Measurements from ENCODE around the gene LPP.

The LPP gene

DNA sequence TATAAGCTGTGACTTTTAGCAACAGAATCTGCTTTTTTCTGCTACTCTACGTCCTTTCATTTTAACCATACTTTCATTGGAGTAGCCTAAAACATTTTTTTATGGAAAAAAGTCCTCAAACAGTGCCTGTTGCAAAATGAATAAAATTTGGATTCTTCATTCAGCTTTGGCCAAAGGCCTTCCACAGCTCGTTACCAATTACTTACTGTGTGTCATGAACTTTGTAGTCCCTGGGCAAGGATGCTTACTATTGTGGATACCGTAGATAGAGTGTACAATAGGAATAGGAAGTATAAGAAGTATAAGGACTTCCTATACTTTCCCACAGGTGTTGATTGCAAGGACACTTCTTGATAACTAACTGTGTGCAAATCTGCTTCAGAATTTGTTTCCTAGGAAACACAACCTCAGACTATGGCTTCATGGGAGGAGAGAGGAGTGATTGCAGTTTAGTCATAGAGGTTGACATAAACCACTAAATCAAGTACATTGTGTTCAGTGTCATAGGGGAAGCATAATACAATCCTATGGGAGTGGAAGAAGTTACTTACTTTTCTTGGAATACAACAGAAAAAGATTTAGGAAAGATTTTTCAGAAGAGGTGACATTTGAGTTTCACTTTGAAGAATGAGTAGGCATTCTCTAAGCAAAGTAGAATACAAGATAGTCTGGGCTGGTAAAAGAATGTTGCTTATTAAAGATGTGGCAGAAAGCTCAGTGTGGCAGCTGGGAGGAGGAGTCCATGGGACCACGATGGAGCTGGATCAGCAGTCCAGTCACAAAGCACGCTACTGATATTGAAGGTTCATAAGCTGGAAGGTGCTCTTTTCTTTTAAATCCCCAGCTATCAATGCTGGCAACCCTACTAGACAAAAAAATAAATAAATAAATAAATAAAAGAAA lies 708.1 kb downstream of the LPP start:
- no peak for DNase-seq

DNA sequence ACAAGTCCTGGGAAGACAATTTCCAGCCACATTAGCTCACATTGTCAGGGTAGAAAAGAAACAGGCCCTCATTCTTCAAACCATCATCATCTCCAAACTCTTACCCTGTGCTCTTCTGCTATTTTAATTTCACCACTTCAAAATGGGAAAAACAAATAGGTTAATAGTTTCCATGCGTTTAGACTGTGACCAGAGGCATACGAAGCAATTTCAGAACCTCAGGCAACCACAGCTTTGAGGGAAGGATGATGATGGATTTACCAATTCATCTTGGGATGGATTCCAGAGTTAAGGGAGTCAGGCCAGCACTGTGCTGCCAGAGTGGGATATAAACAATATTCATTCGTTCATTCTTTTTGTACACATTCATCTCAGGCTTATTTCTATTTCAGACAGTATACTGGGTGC lies 710.0 kb downstream of the LPP start:
- DNase-seq = no peak

DNA sequence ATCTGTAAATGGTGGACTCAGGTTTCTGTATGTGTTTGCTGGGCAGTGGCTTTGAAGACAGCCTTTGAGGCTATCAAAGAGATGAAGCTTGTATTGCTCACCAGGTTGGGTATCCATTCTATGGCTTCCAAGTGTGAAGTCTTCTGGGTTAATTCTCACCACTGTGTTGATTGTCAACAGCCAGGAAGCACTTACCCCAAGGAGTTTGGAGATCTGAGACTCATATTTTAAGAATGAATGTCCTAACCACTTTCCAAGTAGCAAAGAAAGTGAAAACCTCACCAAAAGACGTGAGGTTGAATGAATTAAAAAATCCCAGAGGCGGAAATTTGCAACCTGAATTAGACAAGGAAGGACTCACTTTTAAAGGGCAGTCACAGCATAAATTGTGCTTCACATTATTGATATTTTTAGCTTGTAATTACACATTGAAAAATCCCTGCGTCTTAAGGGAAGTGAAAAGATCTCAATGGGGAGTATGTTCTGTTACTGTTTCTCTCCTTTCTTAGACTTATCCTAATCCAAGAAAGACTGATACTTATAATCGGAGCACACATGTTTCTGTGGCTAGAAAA lies 713.8 kb downstream of the LPP start:
- DNase-seq = no peak

DNA sequence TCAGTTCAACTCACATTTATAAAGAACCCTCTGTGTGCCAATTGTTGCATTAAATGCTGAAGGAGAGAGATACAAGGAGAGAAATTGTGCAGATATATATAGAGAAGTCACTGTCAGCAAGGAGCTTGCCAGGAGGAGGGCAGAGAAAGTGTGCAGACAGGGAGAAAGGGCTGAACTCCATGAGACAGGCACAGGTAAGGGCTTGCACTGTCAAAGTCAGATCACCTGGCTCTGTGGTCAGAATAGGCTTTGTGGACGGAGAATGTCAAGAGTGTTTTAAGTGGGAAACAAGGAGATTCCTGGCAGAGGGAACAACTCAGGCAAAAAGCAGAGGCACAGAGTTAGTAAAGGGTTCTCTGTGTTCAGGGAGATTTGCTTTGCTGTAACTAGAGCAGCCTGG lies 714.8 kb downstream of the LPP start:
- DNase-seq = no peak

DNA sequence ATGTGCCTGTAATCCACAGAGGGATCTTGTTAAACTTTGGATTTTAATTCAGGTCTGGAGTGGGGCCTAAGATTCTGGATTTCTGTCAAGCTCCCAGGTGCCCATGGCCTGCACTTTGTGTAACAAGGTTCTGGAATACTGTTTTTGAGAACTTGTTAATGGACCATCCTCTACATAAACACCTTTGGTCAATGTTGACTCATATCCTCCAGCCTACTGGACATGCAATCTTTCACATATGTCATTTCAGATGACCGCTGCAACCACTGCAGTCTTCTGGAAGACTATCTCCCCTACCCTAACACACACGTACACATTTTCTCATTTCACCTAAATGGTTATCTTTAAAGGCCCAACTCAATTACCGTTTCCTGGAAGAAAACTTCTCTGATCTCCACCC lies 715.7 kb downstream of the LPP start:
- no peak for DNase-seq

DNA sequence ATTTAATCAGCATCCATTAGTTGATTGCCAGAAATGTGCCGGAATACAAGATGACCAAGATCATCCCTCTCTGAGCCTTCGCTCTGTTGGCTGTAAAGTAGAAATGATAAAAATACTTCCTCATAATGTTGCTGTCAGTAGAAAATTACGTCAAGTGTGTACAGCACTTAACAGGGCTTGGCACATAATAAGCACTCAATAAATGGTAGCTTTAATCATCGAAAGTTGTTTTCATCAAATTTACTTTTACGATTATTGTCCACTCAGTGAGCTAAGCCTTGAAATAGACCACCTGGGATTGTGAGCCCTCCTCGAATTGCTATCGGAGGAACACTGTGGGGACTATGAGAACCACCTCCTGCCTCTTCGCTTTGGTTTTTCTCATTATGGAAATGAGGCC lies 716.5 kb downstream of the LPP start:
- no peak for DNase-seq

DNA sequence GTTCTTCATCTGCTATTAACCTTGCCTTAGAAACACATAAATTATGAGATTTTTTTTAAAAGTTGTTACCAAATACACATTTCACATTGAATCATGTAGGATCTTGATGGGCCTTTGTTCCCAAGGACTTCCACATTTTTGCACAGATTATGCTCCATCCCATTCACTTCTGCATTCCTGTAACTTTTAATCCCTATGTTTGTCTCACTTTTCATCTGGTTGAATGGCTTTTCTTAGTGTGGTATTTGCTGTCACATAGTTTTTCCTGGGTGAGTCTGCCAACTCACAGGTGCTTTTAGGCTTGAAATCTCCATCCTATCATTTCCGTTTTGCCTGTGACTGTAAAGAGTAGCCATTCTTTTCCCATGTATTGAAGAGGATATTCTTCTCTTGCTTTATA lies 720.6 kb downstream of the LPP start:
- no peak for DNase-seq

DNA sequence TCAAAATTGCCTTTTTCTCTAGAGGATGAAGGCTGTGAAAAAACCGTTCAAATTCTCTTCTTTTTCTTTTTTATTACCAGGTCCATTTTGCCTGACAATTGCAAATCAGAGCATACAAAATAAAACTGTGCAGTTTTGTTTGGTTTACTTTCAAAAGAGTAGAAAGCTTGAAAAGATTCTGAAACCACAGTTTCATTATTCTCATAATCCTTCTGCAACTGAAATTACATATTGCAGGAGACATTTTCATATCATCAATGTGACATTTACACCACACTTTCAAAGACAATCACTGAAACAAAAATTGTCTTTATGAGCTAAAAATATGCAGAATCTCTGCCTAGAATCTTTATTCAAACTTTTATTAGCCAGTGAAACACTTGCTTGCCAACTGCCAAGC lies 721.5 kb downstream of the LPP start:
- DNase-seq = no peak

DNA sequence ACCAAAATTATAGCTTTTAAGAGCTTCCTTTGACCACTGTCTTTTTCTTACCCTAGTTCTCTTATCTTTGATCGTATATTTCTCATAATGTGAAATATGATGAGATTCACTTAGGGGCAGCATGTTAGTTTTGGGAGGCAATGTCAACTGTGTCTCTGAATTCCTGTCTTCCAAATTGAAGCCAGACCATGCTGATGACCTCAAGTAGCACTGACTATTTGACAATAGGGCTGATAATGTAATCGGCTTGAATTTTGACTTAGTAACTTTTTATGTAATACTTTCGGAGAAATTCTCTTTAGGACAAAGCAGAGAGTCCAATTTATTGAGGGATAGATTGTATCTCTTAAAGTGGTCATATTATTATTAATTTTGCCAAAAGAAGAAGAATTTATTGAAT lies 722.4 kb downstream of the LPP start:
- DNase-seq = no peak

DNA sequence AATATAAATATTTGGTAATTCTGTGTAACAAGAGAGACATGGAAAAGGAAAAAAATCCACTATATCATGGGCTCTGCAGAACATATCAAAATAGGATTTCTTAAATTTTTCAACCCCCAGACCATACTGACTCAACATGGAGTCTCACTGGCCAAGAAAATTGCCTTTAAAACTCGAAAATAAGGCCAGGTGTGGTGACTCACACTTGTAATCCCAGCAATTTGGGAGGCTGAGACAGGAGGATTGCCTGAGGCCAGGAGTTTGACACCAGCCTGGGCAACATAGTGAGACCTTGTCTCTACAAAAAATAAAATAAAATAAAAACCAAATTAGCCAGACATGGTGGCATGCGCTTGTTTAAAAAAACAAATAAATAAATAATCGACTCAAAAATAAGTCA lies 723.4 kb downstream of the LPP start:
- DNase-seq = no peak

DNA sequence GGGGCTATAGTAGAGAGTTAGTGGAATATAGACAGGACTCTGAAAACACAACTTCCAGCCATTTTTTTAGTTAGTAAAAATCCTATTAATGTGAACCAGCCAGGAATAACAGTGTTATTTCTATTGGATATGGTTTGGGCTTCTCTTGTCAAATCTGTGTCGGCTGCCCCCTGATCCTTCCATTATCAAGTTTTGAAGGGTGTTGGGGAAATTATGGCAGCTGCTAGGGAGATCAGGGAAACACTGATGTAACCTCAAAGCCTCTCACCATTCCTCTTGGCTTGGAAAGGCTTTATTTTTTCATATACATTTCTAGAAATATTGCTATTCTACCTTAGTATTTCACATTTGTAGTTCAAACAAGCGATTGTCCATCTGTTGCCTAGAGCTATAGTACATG lies 724.1 kb downstream of the LPP start:
- DNase-seq = no peak

DNA sequence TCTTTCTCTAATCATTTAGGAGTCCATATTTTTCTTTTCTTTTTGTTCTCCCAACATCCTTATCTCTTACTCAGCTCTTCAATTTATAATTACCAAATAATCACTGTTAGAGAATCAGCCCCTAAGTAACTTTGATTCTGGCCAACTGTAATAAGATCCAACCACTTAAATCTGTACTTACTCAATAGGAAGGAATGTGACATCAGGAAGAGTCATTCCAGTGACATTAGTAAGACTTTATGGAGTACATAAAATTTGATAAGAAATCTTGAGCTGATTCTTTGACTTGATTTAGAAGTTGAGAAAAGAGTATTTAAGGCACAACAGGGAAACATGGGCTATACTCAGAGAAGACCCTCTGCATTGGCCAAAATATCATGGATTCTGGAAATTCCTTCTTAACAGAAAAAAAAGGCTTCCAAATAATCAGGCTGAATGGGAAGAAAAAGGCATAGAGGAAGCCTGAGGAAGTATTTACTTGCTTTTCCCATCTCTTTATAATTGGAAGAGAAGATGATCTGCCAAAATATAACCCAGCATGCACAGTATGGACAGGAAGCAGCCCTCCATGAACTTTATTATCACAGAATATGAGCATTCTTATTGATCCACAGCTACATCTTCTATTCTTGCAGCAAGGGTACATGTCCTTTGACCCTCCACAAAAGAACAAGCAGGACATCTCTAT lies 728.1 kb downstream of the LPP start:
- no peak for DNase-seq

DNA sequence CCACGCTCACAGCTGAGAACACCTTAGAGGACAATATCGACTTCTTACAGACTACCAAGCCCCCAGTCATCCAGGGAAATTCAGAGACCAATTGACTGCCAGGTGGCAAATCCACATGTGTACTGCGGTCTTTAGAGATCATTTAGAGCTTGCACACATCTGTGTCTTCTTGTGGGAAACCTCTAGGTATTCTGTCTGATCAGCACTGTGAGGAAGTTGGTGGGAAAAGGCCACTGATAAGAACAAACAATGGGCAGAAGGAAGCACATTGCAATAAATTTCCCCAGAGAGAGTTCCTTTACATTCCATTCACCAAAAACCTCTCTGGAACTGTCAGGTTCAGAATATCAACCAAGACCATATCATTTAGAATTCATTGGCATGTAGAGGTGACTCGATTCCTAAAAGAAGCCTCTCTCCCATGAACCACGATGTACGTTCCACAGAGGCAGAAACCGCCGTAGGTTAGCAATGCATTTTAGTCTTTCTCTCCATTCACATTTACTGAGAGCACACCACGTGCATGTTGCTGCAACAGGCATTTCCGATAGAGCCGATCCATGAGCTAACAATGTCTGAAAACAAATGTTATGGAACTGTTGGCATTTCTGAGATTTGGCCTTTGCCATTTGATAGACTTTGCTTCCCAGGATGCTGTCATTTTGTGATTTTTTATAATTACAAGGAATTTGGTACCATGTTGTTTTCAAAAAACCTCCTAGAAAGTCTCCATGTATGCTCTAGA lies 730.5 kb downstream of the LPP start:
- DNase-seq = no peak

DNA sequence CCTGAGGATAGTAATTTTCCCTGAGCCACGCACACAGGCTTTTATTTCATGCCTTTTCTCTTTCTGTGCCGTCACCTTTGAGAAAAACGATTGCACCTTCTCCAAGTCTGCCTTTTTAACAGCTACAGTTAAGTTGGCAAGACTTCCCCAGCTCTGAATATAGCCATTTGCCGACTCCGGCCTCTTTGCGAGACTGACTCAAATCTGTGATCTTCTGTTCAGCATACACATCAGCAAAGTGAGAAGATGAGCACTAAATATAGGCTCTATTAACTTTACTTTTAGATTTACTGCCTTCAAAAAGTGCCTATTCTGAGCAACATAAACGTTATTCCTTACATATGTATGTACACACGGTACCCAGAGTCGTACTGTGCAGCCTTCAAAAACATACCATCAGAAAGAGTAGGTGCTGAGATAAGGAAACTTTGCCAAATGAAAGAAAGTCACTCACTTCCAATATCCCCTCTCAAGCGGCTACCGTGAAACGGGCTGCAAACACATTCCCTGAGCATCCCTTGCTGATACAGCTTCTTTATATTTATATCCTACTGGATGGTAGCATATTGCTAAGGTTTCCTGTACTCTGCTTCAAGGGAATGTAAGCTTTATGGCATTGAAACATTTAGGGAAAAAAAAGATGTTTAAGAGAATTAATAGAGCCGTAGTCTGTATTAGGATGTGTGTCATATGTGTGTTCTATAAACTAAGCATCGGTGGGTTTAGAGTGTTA lies 734.5 kb downstream of the LPP start:
- no peak for DNase-seq

DNA sequence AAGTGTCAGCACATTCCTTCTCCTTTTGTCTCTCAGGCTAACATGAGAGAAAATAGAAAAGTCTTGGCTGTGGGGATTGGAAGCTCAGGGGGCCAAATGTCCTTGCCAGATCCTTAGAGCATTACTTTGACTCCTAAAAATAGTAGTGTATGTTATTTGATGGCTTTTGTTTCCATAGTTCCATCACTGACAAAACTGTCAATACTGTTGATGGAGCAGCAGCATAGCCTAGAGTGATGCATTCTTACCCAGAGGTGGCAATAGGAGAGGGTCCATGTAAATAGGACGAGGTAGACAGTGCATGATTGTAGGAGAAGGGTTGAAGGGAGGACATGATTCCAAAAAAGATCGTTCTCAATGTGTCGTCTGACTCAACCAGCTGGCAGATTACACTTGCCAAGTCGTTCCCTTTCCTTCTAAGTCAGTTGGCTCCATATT lies 735.1 kb downstream of the LPP start:
- DNase-seq = no peak

DNA sequence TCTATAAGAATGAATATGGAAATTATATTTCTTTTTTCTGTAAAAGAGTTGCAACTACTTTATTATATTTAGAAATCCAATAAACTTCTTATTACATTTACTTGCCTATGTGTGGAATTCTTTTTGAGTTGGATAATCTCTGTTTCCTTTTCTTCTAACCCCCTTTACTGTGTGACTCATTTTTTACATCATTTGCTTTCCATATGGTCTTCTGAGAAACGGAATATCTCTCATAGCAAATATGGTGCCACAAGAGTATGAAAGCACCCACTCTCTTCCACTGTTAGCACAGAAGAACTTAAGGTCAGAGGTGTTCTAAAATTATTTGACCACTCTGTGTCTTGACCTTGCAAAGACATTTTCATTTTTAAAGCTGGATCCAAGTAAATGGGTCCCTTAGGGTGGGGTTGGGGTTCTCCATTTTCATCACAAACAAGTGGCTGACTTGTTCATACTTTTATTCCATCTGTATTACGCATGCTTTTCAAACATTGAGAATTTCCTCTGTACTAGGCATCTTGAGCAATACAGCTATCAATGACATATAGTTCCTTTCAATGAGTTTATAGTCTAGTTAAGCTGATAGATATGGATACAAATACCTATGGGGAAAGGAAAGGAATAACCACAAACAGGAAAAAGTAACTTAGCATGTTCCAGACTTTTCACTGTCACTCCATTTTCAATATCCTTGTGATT lies 736.8 kb downstream of the LPP start:
- no peak for DNase-seq

DNA sequence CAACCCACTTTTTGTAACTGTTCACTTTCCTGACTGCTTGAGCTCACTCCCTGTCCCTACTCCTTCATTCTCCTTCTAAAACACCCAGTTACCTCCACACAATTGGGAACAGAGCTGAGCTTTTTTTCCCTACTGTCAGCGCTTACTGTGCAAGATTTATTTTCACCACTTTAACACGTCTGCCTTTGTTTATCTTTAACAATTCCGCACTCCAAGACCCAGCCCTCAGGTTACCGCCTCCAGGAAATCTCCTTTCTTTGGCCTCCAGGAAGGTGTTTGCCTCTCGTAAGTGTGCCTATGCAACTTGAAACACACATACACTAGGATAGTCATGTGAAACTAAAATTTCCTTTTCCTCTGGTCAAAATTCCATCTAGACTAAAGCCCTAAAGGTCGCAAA lies 745.9 kb downstream of the LPP start:
- no peak for DNase-seq

DNA sequence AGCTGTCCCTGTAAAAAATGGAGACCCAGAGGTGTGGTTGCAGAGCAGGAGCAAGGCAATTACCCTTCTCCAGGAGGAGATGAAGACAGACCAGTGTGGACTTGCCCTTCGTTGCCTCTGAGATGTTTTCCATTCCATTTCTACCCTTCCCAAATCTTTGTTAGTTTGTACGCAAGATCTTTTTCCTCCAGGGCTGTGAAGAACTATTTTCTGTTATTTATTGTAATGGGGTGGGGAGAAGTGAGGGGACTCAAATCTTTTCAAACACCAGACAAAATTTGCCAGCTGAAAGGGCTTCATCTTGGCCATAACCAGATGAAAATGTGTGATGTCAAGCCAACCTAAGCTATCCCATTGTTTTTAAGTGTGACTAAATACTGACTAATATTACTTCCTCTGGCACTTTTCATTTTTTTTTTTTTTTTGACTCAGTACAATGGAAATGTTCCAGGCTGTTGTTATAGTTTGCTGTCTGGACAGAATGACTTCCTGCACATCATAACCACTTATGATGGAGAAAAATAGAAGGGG lies 746.5 kb downstream of the LPP start:
- no peak for DNase-seq

DNA sequence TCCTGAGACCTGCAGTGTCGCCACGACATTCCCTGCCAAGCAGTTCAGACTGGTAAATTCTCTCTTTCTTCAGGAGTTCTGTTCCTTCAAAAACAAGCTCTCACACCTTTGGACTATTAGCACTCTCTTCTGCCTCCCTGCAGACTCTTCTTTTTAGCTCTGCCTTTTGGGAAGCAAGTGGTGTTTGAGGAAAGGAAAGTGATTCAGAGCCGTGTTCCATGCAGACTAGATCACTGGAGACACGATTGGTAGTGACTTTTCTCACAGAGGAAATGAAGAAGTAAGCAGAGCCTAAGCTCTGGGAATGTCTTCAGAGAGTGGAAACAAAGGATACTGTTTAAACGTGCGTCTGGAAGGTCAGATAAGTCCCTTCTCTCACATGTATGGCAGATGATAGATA lies 747.2 kb downstream of the LPP start:
- DNase-seq = no peak

DNA sequence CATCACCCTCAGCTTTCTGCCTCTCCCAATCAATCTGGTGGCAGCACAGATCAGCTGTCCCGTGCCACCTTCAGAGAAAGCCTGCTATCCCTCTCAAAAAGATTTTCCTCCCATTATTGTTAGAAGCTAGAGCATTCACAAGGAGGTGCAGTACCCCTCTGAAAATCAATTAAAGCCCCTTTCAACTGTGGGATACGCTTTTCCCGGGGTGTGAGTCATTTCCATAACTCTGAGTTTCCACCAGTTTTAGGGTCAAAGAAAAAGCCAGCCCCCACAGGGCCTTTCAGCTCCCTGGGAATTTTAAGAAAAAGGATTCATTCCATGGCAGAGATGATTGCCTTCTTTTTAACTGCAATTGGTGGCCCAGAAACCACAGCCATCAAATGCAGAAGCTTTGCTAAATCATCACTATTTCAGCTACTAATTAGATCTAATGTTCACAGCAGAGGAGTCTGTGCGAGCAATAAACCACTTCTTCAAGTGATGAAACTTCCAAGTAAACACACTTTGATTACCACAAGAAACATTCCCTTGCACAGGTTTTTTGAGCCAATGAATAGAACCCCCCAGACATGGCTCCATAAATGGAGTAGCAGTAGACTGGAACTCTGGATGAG lies 747.8 kb downstream of the LPP start:
- DNase-seq = no peak

DNA sequence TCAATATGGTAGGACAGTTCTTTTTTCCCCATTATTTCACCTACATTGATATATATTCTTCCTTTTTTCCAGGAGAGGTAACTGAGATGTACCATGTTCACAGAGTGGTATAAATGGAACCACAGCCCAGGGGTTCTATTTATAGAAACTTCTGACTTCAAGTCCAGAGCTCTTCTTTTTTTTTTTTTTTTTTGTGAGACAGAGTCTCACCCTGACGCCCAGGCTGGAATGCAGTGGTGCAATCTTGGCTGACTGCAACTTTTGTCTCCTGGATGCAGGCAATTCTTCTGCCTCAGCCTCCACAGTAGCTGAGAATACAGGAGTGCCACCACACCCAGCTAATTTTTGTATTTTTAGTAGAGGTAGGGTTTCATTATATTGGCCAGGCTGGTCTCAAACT lies 750.7 kb downstream of the LPP start:
- DNase-seq = no peak
